ENCODE measurements around the gene CFB. TPM values are rescaled to one million over a fixed set of nuclear protein-coding genes. Genes with fewer than 3 reads are reported as not detected.

The CFB gene
- total RNA-seq, 1 donor from 2014 or later, result 1.4 TPM

DNA sequence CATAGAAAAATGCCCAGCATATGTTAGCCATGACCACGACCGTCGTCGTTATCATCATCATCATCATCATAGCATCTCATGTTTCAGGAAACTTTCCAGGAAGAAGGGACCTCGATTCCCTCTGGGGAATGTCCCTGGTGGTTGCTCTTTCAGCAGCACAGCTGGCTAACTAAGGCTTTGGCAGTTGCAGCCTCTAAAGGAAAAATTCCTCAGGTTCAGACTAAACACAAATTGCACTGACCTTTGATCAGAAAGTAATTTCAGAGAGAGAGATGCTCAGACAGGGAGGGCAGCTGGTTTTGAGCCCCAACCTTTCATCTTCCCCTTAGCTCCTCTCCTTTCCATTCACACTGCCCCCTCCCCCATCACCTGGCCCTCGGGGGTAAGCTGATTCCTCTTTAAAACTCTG is 5.6 kb upstream of the CFB start:
- Mint-ChIP-seq H3K36me3 (no peaks in the 10 kb centered on the region), H3K4me3 (no peak overlapping the region), H3K27ac (no peak overlapping the region), H3K4me1 (no peaks in the 10 kb centered on the region), H3K9me3 (no peaks in the 10 kb centered on the region), H3K27me3 (ENCODE audit: low read depth) (peaks cover 36% of the 10 kb centered on the region)
- no peak for DNase-seq (ENCODE audit: low spot score in 2 of 2, unreplicated experiment in 2 of 2)
- TF ChIP-seq, protein P1, sequence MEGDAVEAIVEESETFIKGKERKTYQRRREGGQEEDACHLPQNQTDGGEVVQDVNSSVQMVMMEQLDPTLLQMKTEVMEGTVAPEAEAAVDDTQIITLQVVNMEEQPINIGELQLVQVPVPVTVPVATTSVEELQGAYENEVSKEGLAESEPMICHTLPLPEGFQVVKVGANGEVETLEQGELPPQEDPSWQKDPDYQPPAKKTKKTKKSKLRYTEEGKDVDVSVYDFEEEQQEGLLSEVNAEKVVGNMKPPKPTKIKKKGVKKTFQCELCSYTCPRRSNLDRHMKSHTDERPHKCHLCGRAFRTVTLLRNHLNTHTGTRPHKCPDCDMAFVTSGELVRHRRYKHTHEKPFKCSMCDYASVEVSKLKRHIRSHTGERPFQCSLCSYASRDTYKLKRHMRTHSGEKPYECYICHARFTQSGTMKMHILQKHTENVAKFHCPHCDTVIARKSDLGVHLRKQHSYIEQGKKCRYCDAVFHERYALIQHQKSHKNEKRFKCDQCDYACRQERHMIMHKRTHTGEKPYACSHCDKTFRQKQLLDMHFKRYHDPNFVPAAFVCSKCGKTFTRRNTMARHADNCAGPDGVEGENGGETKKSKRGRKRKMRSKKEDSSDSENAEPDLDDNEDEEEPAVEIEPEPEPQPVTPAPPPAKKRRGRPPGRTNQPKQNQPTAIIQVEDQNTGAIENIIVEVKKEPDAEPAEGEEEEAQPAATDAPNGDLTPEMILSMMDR (IDR thresholded peaks at IDR 0.05; ENCODE audit: unreplicated experiment), result no peak

DNA sequence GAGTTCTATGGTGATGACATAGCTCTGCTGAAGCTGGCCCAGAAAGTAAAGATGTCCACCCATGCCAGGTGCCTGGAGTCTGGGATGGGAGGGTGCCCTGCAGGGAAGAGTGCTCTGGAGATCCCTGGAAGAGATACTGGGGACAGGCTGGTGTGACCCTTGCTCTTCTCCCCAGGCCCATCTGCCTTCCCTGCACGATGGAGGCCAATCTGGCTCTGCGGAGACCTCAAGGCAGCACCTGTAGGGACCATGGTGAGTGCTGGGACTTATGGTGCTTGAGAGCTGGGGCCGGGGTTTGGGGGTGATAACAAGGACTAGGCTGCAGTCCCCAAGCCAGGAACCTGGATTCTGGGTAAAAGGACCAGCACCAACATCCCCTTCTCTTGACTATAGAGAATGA is 2.2 kb upstream of the CFB start:
- no peak overlapping the region for H3K27ac Mint-ChIP-seq

DNA sequence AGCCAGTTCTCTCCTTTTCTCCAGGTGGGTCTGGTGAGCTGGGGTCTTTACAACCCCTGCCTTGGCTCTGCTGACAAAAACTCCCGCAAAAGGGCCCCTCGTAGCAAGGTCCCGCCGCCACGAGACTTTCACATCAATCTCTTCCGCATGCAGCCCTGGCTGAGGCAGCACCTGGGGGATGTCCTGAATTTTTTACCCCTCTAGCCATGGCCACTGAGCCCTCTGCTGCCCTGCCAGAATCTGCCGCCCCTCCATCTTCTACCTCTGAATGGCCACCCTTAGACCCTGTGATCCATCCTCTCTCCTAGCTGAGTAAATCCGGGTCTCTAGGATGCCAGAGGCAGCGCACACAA is 765 bp upstream of the CFB start:
- TF ChIP-seq, protein P1 (IDR thresholded peaks at IDR 0.05; ENCODE audit: unreplicated experiment), result no peak
- Mint-ChIP-seq H3K9me3 (no peaks in the 10 kb centered on the region), H3K27me3 (ENCODE audit: low read depth) (peaks cover 53% of the 10 kb centered on the region), H3K4me3 (no peak overlapping the region), H3K27ac (no peak overlapping the region), H3K4me1 (no peaks in the 10 kb centered on the region), H3K36me3 (no peaks in the 10 kb centered on the region)
- no peak for DNase-seq (ENCODE audit: low spot score in 2 of 2, unreplicated experiment in 2 of 2)

More for the DNA sequence above, 2.2 kb upstream of the CFB start:
- TF ChIP-seq, protein P1 (IDR thresholded peaks at IDR 0.05; ENCODE audit: unreplicated experiment), result no peak
- no peak for DNase-seq (ENCODE audit: low spot score in 2 of 2, unreplicated experiment in 2 of 2)
- Mint-ChIP-seq H3K36me3 (no peaks in the 10 kb centered on the region), H3K27me3 (ENCODE audit: low read depth) (peaks cover 53% of the 10 kb centered on the region), H3K4me3 (no peak overlapping the region), H3K4me1 (no peaks in the 10 kb centered on the region), H3K9me3 (no peaks in the 10 kb centered on the region)

DNA sequence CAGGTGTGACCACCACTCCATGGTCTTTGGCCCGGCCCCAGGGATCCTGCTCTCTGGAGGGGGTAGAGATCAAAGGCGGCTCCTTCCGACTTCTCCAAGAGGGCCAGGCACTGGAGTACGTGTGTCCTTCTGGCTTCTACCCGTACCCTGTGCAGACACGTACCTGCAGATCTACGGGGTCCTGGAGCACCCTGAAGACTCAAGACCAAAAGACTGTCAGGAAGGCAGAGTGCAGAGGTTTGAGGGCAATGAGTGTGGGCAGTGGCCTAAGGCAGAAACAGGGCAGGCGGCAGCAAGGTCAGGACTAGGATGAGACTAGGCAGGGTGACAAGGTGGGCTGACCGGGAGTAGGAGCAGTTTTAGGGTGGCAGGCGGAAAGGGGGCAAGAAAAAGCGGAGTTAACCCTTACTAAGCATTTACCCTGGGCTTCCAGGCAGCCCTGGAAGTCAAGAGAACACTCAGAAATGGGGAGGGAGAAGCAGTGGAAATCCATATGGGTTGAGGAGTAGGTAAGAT is 533 bp downstream of the CFB start:
- H3K4me1 Mint-ChIP-seq, result no peaks in the 10 kb centered on the region
- H3K36me3 Mint-ChIP-seq, result no peaks in the 10 kb centered on the region
- TF ChIP-seq, protein P1 (IDR thresholded peaks at IDR 0.05; ENCODE audit: unreplicated experiment), result no peak
- peaks cover 53% of the 10 kb centered on the region for H3K27me3 Mint-ChIP-seq (ENCODE audit: low read depth)
- H3K4me3 Mint-ChIP-seq, result no peak overlapping the region
- H3K27ac Mint-ChIP-seq, result no peak overlapping the region
- no peak for DNase-seq (ENCODE audit: low spot score in 2 of 2, unreplicated experiment in 2 of 2)
- no peaks in the 10 kb centered on the region for H3K9me3 Mint-ChIP-seq

DNA sequence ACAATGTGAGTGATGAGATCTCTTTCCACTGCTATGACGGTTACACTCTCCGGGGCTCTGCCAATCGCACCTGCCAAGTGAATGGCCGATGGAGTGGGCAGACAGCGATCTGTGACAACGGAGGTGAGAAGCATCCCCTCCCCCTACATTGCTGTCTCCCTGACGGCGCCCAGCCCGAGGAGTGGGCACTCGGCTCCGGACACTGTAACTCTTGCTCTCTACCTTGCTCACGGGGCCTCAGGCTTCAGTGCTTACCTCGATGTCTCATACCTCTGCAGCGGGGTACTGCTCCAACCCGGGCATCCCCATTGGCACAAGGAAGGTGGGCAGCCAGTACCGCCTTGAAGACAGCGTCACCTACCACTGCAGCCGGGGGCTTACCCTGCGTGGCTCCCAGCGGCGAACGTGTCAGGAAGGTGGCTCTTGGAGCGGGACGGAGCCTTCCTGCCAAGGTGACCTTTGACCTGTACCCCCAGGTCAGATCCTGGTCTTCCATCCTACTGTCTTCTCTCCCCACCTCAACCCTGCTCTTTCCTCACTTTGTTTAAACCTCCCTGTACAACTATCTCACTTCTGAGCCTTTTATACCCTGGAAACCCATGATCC is 1.3 kb downstream of the CFB start:
- TF ChIP-seq, protein P1 (IDR thresholded peaks at IDR 0.05; ENCODE audit: unreplicated experiment), result no peak
- no peaks in the 10 kb centered on the region for H3K9me3 Mint-ChIP-seq
- H3K4me3 Mint-ChIP-seq, result no peak overlapping the region
- H3K4me1 Mint-ChIP-seq, result no peaks in the 10 kb centered on the region
- H3K27ac Mint-ChIP-seq, result no peak overlapping the region
- H3K36me3 Mint-ChIP-seq, result no peaks in the 10 kb centered on the region
- H3K27me3 Mint-ChIP-seq (ENCODE audit: low read depth), result peaks cover 51% of the 10 kb centered on the region
- DNase-seq (ENCODE audit: low spot score in 2 of 2, unreplicated experiment in 2 of 2), result no peak
